Measurements from ENCODE around the gene CEP170. TPM values are rescaled to one million over a fixed set of nuclear protein-coding genes. Genes with fewer than 3 reads are reported as not detected.
A peak's percentile ranks its signal among the peaks of the same experiment; 100 is the strongest.

Gene CEP170
- total RNA-seq, 1 experiment from 2014 or later: 67.8 TPM

GRCh38 chr1:243251539-243251938 is 3.5 kb downstream of the CEP170 start:
- no peak overlapping the region for H3K27ac ChIP-seq (ENCODE audit: low read depth, low read length, poor library complexity, severe bottlenecking)
- H3K4me3 ChIP-seq (ENCODE audit: low read depth, low read length, poor library complexity, severe bottlenecking): no peak overlapping the region
- H3K27me3 ChIP-seq (replicated peaks; ENCODE audit: insufficient read depth, low read depth, low read length, poor library complexity): no peaks in the 10 kb centered on the region
- H3K36me3 ChIP-seq (ENCODE audit: insufficient read depth, low read length, poor library complexity, severe bottlenecking): no peaks in the 10 kb centered on the region
- intact Hi-C loops (cut with micrococcal nuclease; ENCODE audit: unreplicated experiment): no loop called here
- TSS peak; percentile 2 for BruUV-seq (replicated peaks)
- no peaks in the 10 kb centered on the region for H3K9me3 ChIP-seq (ENCODE audit: low read depth, low read length, poor library complexity, severe bottlenecking)
- H3K4me1 ChIP-seq (ENCODE audit: insufficient read depth, low read length, poor library complexity, severe bottlenecking): peaks cover 7% of the 10 kb centered on the region
- CTCF ChIA-PET: no interaction called here
- DNase-seq (ENCODE audit: low spot score): no peak
- POLR2A ChIA-PET (ENCODE audit: low non-redundant PET): no interaction called here
- TF ChIP-seq EZH2 (IDR thresholded peaks at IDR 0.05; ENCODE audit: borderline replicate concordance, low read depth, low read length, poor library complexity, severe bottlenecking): no peak
- TF ChIP-seq CTCF (conservative IDR thresholded peaks at IDR 0.05; ENCODE audit: low read depth, low read length): no peak

- no peak for DNase-seq (ENCODE audit: low spot score)
- Histone ChIP-seq H3K27me3 (replicated peaks; ENCODE audit: insufficient read depth, low read depth, low read length, poor library complexity) (no peaks in the 10 kb centered on the region), H3K9me3 (ENCODE audit: low read depth, low read length, poor library complexity, severe bottlenecking) (no peaks in the 10 kb centered on the region), H3K27ac (ENCODE audit: low read depth, low read length, poor library complexity, severe bottlenecking) (no peak overlapping the region), H3K4me1 (ENCODE audit: insufficient read depth, low read length, poor library complexity, severe bottlenecking) (peaks cover 7% of the 10 kb centered on the region), H3K36me3 (ENCODE audit: insufficient read depth, low read length, poor library complexity, severe bottlenecking) (no peaks in the 10 kb centered on the region), H3K4me3 (ENCODE audit: low read depth, low read length, poor library complexity, severe bottlenecking) (no peak overlapping the region)
- CTCF ChIA-PET: no interaction called here
- no TSS peak for BruUV-seq (replicated peaks)
- intact Hi-C loops (cut with micrococcal nuclease; ENCODE audit: unreplicated experiment): no loop called here
- TF ChIP-seq CTCF (conservative IDR thresholded peaks at IDR 0.05; ENCODE audit: low read depth, low read length) (no peak), EZH2 (IDR thresholded peaks at IDR 0.05; ENCODE audit: borderline replicate concordance, low read depth, low read length, poor library complexity, severe bottlenecking) (no peak)
- POLR2A ChIA-PET (ENCODE audit: low non-redundant PET): interaction anchor here (0.6 kb wide), 1 partner anchor 789 kb away, joined by 3 read pairs; no protein-coding TSS in a partner anchor
These were observed 5.0 kb downstream of the CEP170 start for GRCh38 chr1:243250102-243250501.

- Histone ChIP-seq H3K9me3 (ENCODE audit: low read depth, low read length, poor library complexity, severe bottlenecking) (no peaks in the 10 kb centered on the region), H3K27ac (ENCODE audit: low read depth, low read length, poor library complexity, severe bottlenecking) (no peak overlapping the region), H3K4me3 (ENCODE audit: low read depth, low read length, poor library complexity, severe bottlenecking) (no peak overlapping the region), H3K36me3 (ENCODE audit: insufficient read depth, low read length, poor library complexity, severe bottlenecking) (no peaks in the 10 kb centered on the region), H3K4me1 (ENCODE audit: insufficient read depth, low read length, poor library complexity, severe bottlenecking) (peaks cover 7% of the 10 kb centered on the region), H3K27me3 (replicated peaks; ENCODE audit: insufficient read depth, low read depth, low read length, poor library complexity) (no peaks in the 10 kb centered on the region)
- ChIA-PET POLR2A (ENCODE audit: low non-redundant PET) (no interaction called here), CTCF (no interaction called here)
- no peak for DNase-seq (ENCODE audit: low spot score)
- BruUV-seq (replicated peaks): no TSS peak
- TF ChIP-seq CTCF (conservative IDR thresholded peaks at IDR 0.05; ENCODE audit: low read depth, low read length): no peak
- TF ChIP-seq EZH2 (IDR thresholded peaks at IDR 0.05; ENCODE audit: borderline replicate concordance, low read depth, low read length, poor library complexity, severe bottlenecking): no peak
- intact Hi-C loops (cut with micrococcal nuclease; ENCODE audit: unreplicated experiment): no loop called here
These were observed 5.9 kb downstream of the CEP170 start for GRCh38 chr1:243249214-243249613.
